HG03103 (cell line): ENCODE data around the gene QRFP.
"Not testable (repeated sequence)": the region's sequence is repeated elsewhere in the genome, so short reads cannot be mapped to it uniquely, and the experiment has no call there.

Experiments
- ATAC-seq: cut with Tn5 transposase; IDR thresholded peaks from one replicate; pipeline ENCODE4 v1.9.1; 2021; ENCODE audit warnings: low read depth; ENCODE audit not compliant: unreplicated experiment

Gene QRFP

GRCh38 chr9:130920762-130921299 is 24.2 kb upstream of the QRFP start:
- no peak for ATAC-seq

- no peak for ATAC-seq
Measured at GRCh38 chr9:130920233-130920632, 23.6 kb upstream of the QRFP start.

GRCh38 chr9:130919559-130920145 is 23.0 kb upstream of the QRFP start:
- ATAC-seq, result no peak

GRCh38 chr9:130918826-130919558 is 22.4 kb upstream of the QRFP start:
- ATAC-seq, result no peak

- no peak for ATAC-seq
Measured at GRCh38 chr9:130918101-130918825, 21.7 kb upstream of the QRFP start.

- ATAC-seq, result no peak
Measured at GRCh38 chr9:130917168-130917960, 20.8 kb upstream of the QRFP start.

- no peak for ATAC-seq
Measured at GRCh38 chr9:130915096-130915447, 18.5 kb upstream of the QRFP start.

GRCh38 chr9:130914417-130915095 is 17.9 kb upstream of the QRFP start:
- ATAC-seq, result no peak

GRCh38 chr9:130913599-130914416 is 17.2 kb upstream of the QRFP start:
- ATAC-seq, result no peak

- ATAC-seq, result no peak
Measured at GRCh38 chr9:130912932-130913598, 16.5 kb upstream of the QRFP start.

GRCh38 chr9:130911254-130912049 is 14.8 kb upstream of the QRFP start:
- ATAC-seq, result no peak

- not testable (repeated sequence) for ATAC-seq
Measured at GRCh38 chr9:130910670-130911069, 14.1 kb upstream of the QRFP start.

GRCh38 chr9:130910041-130910440 is 13.4 kb upstream of the QRFP start:
- ATAC-seq, result not testable (repeated sequence)

- no peak for ATAC-seq
Measured at GRCh38 chr9:130908878-130909355, 12.3 kb upstream of the QRFP start.

- ATAC-seq, result no peak
Measured at GRCh38 chr9:130908146-130908877, 11.7 kb upstream of the QRFP start.

- ATAC-seq, result no peak
Measured at GRCh38 chr9:130906735-130907416, 10.3 kb upstream of the QRFP start.
